Esophagus muscularis mucosa (tissue), 4 donors: ENCODE data around the gene SRA1.

Source experiments
- EP300 ChIP-seq: sonication (generic); formaldehyde crosslinking; IDR thresholded peaks from one replicate; pipeline ENCODE4 v1.6.1; 2017; ENCODE audit warnings: antibody characterized with exemption
- POLR2A ChIP-seq: fragments of 450-650 bp; IDR thresholded peaks from one replicate; pipeline ENCODE4 v1.6.1; 2017; ENCODE audit warnings: antibody characterized with exemption, moderate library complexity, mild to moderate bottlenecking, low read depth
- POLR2AphosphoS5 ChIP-seq, 2 donors: sonication (generic); formaldehyde crosslinking; IDR thresholded peaks; one replicate each; pipeline ENCODE4 v1.6.1; 2017; ENCODE audit warnings: antibody characterized with exemption in 2 of 2
- TF ChIP-seq, protein P1 (sequence below), 3 experiments: fragments of 200-600 bp in 2 of 3; fragments of 450-650 bp in 1 of 3; sonication (generic) in 2 of 3; IDR thresholded peaks; one replicate each; pipeline ENCODE4 v1.5.1; 2017 to 2019; ENCODE audit warnings: antibody characterized with exemption in 3 of 3, mild to moderate bottlenecking in 2 of 3, moderate library complexity in 1 of 3

DNA sequence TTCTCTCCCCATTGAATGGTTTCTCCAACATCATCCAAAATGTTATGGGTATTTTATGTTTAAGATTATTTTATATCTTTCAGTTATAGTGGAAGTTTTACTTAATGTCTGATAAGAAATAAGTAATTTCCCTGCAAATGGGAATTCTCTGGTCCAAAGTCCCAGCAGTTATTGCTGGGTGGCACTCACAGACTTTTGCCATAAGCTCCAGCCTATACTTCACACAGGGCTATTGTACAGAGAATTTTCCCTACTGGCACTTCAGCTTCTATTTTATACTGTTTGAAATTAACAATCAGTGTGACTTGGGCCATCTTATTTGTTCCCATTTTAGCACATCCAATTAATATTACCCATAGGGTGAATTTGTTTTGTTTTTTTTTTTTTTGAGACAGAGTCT, 42.8 kb upstream of the SRA1 start:
- TF ChIP-seq, protein P1, sequence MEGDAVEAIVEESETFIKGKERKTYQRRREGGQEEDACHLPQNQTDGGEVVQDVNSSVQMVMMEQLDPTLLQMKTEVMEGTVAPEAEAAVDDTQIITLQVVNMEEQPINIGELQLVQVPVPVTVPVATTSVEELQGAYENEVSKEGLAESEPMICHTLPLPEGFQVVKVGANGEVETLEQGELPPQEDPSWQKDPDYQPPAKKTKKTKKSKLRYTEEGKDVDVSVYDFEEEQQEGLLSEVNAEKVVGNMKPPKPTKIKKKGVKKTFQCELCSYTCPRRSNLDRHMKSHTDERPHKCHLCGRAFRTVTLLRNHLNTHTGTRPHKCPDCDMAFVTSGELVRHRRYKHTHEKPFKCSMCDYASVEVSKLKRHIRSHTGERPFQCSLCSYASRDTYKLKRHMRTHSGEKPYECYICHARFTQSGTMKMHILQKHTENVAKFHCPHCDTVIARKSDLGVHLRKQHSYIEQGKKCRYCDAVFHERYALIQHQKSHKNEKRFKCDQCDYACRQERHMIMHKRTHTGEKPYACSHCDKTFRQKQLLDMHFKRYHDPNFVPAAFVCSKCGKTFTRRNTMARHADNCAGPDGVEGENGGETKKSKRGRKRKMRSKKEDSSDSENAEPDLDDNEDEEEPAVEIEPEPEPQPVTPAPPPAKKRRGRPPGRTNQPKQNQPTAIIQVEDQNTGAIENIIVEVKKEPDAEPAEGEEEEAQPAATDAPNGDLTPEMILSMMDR (IDR thresholded peaks at IDR 0.05): no peak
- TF ChIP-seq POLR2A (no peak), EP300 (no peak), POLR2AphosphoS5 (IDR thresholded peaks at IDR 0.05) (no peak)
